OCI-LY7 (cell line): ENCODE data around the gene MYO7A.

Experiments used
- EZH2phosphoT487 ChIP-seq: fragments of 200-600 bp; sonication (generic); IDR thresholded peaks from 2 replicates; pipeline ENCODE4 v1.6.1; 2018; ENCODE audit warnings: low read depth, borderline replicate concordance, mild to moderate bottlenecking, mixed run types, antibody characterized with exemption, low read length, moderate library complexity, mixed read lengths
- TF ChIP-seq, protein P1 (sequence below): fragments of 200-600 bp; sonication (generic); conservative IDR thresholded peaks from 2 replicates; pipeline ENCODE4 v1.5.1; 2014; ENCODE audit warnings: mild to moderate bottlenecking, antibody characterized with exemption, low read length, moderate library complexity, mixed read lengths

DNA sequence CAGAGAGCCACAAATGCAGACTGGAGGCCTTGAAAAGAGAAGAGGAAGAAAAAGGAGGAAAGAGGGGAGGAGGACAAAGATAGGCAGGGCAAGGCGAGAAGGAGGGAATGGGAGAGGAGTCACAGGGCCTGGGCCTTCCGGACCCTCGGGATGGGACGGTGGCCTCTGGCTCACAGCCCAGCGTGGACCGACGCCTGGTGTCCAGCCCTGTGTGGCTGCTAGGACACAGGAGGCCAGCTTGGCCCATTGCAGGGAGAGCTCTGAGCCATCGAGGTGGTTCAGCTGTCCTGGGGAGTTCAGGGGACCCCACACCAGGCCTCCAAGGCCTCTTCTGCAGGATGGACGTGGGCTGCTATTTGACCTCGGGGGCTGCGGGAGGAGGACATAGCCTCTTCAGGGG, 9.4 kb downstream of the MYO7A start:
- TF ChIP-seq, protein P1, sequence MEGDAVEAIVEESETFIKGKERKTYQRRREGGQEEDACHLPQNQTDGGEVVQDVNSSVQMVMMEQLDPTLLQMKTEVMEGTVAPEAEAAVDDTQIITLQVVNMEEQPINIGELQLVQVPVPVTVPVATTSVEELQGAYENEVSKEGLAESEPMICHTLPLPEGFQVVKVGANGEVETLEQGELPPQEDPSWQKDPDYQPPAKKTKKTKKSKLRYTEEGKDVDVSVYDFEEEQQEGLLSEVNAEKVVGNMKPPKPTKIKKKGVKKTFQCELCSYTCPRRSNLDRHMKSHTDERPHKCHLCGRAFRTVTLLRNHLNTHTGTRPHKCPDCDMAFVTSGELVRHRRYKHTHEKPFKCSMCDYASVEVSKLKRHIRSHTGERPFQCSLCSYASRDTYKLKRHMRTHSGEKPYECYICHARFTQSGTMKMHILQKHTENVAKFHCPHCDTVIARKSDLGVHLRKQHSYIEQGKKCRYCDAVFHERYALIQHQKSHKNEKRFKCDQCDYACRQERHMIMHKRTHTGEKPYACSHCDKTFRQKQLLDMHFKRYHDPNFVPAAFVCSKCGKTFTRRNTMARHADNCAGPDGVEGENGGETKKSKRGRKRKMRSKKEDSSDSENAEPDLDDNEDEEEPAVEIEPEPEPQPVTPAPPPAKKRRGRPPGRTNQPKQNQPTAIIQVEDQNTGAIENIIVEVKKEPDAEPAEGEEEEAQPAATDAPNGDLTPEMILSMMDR, result no peak
- TF ChIP-seq EZH2phosphoT487, result no peak
